HG02798 (cell line): ENCODE measurements around the gene NRG3.

ENCODE experiments used
- ATAC-seq: cut with Tn5 transposase; IDR thresholded peaks from one replicate; pipeline ENCODE4 v1.9.1; 2021; ENCODE audit warnings: mild to moderate bottlenecking; ENCODE audit not compliant: unreplicated experiment, poor library complexity

The NRG3 gene

DNA sequence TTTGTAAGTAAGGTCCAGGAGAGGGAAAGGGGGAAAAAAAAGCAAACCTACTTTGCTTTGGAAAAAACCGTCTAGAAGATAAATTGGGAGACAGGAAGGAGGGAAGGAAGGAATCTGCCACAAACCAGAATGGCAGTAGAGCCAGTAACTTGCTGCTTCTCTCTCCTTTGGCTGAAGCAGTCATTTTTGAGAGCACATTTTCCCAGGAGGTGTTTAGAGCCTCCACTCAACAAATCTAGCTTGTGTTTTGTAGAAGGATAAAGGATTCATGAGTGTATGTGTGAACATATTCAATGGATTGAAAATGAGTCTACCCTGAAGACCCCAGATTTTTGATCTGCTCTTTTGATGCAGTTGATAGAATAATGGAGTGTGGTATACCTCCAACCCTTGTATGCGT is 2.6 kb downstream of the NRG3 start:
- no peak for ATAC-seq

DNA sequence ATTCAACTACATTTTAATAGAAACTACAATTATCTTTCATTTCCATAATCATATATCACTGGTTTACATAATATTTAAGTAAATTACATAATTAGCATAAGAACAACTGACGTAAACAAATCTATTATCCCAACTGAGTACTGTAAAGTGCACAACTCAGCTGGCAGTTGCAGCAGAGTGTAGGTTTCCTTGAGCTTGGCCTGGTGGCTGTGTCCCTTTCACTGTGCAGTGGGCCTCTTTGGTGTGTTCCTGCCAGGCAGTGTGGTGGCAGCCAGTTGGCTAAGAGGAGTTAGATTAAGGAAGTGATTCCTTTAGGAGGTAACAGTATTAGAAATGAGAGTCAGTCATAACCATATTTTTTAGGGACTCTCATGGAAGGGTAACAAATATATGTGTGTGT is 7.0 kb downstream of the NRG3 start:
- no peak for ATAC-seq

DNA sequence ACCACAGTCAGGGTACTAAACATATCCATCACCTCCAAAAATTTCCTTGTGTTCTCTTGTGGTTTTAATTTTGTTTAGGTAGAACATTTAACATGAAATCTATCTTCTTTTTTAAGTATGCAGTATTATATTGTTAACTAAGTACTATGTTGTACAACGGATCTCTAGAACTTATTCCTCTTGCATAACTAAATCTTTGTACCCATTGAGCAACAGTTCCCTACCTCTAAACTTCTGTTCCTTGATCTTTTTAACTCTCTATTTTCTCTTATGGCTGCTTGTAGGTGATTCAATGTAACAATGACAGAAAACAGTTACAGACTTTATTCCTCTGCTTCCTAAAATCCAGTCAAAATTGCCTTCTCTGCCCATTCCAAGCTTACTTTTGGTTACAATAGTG is 9.9 kb downstream of the NRG3 start:
- ATAC-seq: no peak

DNA sequence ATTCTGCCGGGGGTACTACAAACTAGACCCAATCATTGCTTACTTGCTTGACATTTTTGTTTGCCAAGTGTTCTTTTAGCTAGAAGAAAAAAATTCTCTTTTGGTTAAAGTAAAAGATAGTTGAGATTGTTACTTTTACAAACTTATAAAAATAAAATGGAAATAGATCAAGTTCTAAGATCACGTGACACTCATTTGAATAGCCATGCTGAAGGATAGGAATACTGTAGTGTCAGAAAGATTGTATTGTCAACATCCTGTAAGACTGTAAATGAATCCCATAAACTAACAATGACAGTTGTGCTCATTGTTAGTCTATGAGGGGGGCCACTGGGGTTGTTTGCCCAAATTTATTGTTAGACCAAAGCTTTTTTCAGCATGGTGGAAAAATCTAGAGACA is 10.5 kb downstream of the NRG3 start:
- no peak for ATAC-seq

DNA sequence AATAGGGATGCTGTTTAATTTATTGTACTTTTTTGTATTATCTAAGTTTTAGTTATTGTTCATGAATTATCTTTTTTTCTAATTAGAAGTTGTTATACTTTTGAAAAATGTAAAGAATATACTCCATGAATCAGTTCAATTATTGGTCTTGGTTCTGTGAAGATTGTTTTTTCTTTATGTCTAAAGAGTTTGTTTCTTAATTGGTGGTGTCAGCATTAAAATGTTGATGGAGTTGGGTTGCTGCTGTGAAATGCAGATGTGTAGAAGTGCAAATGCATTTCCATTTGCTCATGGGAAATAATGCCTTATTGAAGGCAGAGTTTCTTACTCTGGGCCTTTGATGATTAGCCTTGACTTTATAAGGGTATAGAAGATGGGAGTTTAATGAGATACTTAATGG is 11.9 kb downstream of the NRG3 start:
- no peak for ATAC-seq

DNA sequence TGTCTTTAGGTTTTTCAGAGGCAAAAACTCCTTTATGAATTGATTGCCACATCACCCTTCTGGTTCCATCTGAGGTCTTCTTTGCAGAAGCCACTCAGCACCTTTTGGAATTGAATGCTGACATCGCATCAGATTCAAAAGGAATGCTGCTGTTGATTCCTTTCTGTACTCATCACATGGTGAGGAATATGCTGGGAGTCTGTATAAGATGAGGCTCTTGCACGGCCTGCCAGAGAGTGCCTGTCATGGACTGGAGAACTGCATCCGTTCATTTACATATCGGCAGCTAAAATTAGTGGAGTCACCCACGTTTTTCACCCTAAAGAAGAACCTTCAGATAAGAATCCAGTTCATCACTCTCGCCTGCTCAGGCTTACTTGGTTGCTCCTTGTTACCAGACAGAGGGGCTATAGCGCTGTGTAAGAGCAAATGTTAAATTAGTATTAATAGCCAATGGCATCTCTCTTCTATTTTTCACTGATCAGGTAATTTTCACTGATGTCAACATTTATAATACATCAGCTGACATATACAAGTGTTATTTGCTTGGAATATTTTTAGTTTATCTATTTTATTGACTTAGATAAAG is 14.3 kb downstream of the NRG3 start:
- ATAC-seq: no peak

DNA sequence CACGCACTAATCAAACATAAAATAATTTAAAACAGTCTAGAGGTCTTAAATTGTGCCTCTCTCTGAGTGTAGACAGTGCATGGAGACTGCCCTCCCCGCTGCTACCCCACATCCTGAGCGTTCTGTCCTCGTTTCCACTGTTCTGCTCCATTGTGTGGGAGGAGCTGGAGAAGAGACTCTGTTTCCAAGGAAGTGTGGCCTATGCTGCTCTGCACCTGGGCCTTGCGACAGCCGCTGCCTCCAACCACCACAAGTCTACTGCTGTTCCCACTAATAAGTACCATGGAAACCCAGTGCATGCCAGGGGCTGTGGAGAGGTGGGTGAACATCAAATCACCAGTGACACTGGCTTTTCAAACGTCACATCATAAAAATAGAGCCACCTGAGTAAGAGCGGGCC is 19.6 kb downstream of the NRG3 start:
- no peak for ATAC-seq

DNA sequence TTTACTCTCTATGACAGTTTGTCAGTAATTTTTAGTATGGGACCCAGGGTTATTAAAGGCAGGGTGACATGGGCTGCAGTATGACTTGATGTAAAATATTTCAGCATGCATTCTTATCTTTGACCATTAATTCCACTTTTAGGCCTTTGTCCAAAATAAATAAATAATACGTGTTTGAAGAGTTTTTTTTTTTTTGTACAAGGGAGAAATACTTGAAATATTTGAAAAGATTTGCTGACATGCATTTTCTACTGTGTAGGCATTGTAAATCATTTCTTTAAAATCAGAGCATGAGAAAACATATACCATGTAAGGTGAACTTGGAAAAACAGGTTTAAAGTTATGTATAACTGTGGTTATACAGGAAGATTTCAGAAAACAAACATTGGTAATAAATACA is 23.5 kb downstream of the NRG3 start:
- no peak for ATAC-seq

DNA sequence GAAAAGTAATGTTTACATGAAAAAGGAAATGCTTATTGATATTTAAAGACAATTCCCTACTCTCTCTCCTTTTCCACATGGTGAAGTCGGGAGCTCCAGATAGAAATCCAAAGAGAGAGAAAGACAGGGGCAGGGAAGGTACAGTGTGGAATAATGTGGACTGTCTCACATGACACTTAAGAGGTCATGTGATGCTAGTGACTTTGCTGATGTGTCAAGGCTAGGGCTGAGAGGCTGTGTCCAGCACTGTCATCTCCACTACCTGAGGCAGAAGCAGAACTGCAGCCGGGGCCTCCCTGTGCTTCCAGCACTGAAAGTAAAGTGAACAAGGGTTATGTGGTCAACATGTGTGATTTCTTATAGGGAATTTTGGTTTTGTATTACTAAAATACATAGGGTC is 26.0 kb downstream of the NRG3 start:
- no peak for ATAC-seq

DNA sequence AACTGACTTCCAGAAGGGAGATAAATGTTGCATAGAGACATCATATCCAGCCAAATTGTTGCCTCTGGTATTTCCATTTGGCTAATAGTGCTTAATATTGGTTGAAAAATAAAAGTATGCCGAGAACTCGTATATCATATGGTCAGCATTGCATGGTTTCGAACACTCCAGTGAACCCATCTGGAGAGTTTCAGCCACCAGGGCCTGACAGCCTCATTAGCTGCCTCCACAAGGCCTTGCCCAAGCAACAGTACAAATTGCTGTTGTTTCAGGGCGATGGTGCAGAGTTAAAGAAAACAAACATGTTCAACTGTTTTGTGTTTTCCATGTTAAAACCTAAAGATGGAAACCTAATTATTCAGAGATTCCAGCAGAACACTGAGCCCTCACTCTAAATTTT is 28.5 kb downstream of the NRG3 start:
- no peak for ATAC-seq

DNA sequence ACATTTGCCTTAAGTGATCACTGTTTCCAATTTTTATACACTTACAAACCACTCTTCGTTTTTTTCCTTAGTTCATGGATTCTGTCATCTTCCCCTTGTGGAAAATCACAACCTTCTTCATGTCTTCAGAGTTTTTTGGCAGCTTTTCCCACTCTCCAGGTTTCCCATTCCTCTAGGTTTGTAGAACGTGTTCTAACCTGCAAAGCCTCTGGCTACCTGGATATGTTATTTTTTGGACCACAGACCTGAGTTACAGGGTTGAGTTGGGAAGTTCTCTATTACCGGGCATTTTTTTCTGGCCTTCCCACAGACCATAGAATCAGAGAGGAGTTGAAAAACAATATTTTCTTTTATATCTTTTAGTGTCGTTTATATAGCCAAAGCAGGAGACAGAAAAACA is 30.2 kb downstream of the NRG3 start:
- no peak for ATAC-seq

DNA sequence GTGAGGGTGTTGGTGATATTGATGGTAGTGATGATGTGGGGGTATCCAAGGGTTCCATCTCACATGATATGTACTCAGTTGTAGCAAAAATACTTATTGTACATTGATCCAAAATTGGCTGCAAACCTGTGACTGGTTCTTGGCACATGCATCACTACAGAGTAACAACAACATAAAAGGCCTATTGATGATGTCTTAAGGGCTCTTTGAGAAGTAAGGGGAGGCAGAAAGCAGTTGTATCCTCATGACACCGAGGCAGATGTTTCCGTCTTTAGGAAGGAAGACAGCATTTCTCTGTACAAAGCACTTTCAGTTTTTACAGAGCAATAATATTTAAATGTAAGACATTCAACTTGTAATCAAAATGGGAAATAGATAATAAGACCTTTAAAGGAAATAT is 34.5 kb downstream of the NRG3 start:
- no peak for ATAC-seq

DNA sequence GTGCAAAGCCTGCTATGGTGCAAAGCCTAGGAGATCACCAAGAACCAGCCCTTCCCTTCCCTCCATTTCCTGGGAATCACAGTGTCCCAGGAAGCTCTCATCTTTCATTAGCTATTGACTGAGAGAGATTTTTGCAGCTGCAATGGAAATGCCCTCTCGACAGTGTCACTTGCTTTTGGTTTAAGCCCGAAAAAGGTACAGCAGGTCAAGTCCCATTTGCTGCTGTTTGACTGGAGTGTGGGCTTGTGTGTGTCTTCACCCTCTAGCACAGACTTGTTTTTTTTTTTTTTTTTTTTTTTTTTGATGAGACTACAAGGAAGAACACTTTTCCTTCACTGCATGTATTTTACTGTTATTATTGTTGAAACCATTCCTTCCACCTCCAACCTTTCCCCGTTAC is 36.3 kb downstream of the NRG3 start:
- ATAC-seq: no peak

DNA sequence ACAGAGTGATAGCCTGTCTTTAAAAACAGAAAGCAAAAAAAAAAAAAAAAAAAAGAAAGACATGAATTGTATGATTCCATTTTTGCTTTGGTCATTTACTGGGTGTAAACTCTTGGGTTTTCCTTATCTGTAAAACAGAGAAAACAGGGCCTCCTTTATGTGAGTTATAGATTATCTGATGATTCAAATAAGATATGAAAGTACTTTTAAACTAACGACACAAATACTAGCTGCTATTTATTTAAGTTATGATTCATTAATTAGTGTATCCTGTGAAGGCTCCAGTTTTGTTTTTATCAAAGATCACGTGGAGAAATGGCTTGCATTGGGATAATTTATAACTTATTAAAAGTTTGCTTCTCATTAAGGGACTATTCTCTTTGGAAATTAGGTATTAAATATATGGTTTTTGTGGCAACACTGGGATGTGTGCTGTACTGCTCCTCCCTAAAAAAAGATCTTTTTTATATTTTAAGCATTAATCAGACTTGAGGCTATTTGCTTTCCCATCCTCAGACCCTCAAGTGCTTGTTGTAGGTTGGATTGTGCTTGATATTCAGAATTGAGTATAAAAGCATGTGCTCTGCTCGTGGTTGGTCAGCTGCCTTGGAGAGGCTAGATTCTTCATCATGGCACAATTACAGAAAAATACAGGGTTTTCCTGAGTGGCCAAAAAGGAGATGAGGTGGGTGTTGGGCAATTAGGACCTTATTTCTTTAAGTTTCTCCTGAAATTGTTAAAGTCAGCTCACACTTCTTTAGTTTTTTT is 39.9 kb downstream of the NRG3 start:
- ATAC-seq: no peak

DNA sequence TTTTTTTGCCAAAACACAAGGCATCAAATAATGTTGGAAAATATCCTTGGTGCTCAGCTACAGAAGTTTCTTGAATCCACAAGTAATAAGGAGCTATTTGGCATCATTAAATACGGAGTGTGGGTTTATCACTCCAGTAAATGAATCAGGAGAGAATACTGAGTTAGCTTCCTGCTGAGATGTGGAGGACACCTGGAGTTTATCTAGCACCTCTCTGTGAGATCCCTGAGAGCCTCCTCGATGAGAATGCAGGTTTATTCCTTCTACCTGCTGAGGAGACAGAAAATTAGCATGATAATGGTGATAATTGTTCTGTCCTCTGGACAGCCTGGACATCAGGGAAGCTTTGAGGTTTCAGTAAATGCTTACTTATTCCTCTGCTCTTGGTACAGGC is 40.5 kb downstream of the NRG3 start:
- ATAC-seq: no peak

DNA sequence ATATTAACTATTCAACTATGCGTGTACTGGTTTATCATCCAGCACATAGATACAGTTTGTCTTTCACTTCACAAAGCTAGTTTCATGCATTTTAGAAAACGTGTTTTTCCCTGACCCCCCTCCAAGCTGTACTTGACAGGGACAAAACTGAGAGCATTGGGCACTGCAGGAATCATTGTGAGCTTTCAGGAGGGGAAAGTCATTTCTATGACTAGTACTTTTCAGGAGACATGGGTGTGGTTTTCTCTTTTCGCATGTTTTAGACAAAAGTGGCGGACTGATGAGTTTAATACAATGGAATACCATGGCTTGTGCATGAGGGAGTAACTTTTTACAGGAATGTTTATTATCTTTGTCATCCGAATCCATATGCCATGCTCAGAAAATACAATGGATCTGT is 42.7 kb downstream of the NRG3 start:
- no peak for ATAC-seq

DNA sequence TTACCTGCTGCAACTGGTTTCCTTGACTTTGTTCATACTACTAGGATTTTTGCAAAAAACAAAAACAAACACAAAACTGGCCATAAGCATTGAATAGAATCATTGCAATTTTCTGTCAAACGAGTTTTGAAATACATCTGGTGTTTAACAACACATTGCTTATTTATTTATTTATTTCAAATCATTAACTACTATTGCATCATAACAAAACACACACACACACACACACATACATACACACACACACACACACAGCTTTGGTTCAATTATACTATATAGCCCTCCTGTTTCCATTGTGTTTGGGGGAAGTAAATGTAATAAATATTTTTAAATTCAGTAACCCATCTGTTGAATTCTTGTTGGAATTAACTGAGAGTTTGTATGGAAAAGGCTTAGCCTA is 43.8 kb downstream of the NRG3 start:
- no peak for ATAC-seq

DNA sequence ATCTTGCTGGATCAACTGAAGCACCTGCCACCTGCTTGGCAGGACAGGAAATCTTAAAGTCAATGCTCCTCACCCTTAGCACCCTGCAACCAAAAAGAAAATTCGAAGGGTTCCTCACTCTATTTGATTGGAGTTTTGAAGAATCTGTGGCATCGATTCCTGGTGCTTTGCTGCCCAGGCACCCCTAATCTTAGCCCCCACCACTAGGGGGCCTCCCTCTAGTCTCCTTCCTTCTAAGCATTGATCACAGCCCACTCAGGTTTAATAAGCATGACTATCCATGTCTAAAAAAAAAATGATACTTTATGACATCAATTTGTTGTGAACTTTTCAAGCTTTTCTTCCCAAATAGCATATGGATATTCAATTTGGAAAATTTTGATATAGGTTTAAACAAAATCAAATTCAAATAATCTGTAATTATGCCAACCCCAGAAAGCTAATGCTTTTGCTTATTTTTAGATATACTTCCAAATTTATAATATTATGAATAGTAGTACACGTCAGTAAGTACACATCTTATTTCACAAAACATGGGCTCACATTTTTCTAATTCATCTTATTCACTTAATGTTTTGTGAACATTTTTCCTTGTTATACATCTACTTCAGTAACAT is 45.3 kb downstream of the NRG3 start:
- ATAC-seq: peak; percentile 61

DNA sequence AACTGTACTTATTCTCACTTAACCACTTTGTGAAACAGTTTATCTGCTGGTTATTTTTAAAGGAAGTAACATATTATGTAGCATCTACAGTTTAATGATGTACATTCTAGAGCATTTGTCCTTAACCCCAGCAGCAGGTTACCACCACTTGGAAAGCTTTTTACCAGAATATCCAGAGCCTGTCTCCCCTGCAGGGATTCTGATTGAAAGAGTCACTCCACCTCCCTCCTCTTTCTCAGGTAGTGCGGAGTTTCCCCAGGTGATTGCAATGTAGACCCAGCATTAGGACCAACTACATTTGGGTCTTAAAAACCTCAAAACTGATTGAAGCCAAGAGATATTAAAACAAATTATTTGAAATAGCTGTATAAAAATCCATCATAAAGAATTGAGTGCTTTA is 53.1 kb downstream of the NRG3 start:
- no peak for ATAC-seq

DNA sequence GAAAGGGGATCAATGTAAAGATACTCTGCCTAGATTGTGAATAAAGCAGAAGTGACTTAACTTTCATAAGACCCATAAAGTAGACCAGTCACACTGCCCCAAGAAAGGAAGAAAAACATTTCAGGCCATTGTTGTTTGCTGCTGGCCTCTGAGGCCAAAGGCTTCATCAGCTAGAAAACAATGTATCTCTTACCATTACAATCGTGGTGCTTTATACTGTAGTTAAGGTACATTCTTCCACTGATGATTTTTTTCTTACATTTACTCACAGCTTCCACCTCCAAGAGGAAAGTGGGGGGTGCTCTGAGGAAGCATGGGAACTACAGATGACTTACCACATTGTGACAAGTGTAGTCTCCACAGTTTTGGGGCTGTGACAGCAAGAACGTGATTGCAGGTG is 68.6 kb downstream of the NRG3 start:
- ATAC-seq: no peak

DNA sequence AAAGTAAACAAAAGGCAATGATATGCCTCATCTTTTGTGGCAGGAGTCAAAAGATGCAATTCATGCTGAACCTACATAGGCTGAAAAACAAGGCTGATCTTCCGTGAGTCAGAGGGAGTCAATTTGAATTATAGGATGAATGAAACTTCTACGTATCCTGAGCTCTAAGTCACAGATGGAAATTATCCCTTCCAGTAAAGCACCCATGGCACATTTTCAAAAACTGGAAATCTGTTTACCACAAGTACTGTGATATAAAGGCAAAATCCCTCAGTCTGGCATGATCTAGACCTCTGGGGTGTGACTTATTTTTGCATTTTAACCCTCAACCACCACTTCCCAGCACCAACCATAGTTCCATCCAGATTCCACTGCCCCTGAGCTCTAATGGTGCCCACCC is 69.6 kb downstream of the NRG3 start:
- ATAC-seq: no peak

DNA sequence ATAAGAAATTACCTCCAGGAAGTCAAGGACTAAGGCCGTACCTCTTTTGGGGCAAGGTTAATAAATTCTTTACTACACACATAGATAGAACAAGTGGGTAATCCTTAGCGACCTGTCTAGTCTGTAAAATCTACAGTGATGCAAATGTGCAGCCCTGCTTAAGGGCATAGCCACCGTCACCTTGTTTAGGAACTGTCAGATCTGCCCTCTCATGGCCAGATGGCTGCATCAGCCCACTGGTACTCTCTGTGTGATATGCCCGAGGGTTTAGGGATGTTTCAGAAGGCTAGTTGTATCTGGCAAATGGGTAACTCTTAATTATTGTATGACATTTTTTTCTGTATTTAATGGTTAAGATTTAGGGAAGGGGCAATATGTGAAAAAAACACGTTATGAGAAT is 74.3 kb downstream of the NRG3 start:
- no peak for ATAC-seq
